ENCODE results near the gene TBXAS1. TPM values are rescaled to one million over a fixed set of nuclear protein-coding genes. Genes with fewer than 3 reads are reported as not detected.

Gene TBXAS1
- total RNA-seq, 1 experiment from 2014 or later, result 2.2 TPM

GRCh38 chr7:139808846-139809442 lies 20.1 kb upstream of the TBXAS1 start:
- H2AFZ ChIP-seq, result no peak overlapping the region
- no peaks in the 10 kb centered on the region for H3K79me2 ChIP-seq (ENCODE audit: low read depth)
- no peaks in the 10 kb centered on the region for H3K4me1 ChIP-seq (replicated peaks; ENCODE audit: insufficient read depth)
- POLR2A ChIA-PET (ENCODE audit: unreplicated experiment), result no interaction called here
- H3K27me3 ChIP-seq (ENCODE audit: insufficient read depth, low read depth), result no peaks in the 10 kb centered on the region
- BruUV-seq (replicated peaks), result no TSS peak
- CTCF ChIA-PET, result no interaction called here
- TF ChIP-seq CTCF (conservative IDR thresholded peaks at IDR 0.05), result no peak
- intact Hi-C loops (cut with micrococcal nuclease; ENCODE audit: unreplicated experiment), result no loop called here
- no peak overlapping the region for H3K4me3 ChIP-seq
- no peaks in the 10 kb centered on the region for H3K9me3 ChIP-seq (ENCODE audit: insufficient read depth, low read depth)
- H3K36me3 ChIP-seq (ENCODE audit: low read depth), result no peaks in the 10 kb centered on the region
- no peak overlapping the region for H3K4me2 ChIP-seq
- H3K9me2 ChIP-seq (ENCODE audit: insufficient read depth), result no peaks in the 10 kb centered on the region
- H3F3A ChIP-seq (ENCODE audit: insufficient read depth, low read depth), result no peaks in the 10 kb centered on the region
- H3K27ac ChIP-seq, result no peak overlapping the region
- H4K20me1 ChIP-seq (ENCODE audit: insufficient read depth), result no peaks in the 10 kb centered on the region
- no peak for DNase-seq

GRCh38 chr7:139811066-139811465 lies 18.0 kb upstream of the TBXAS1 start:
- H3K36me3 ChIP-seq (ENCODE audit: low read depth), result no peaks in the 10 kb centered on the region
- H3K27me3 ChIP-seq (ENCODE audit: insufficient read depth, low read depth), result peaks cover under 1% of the 10 kb centered on the region; the same call in 1 of the 2 replicates
- H3K4me3 ChIP-seq, result no peak overlapping the region
- no peaks in the 10 kb centered on the region for H3K79me2 ChIP-seq (ENCODE audit: low read depth)
- POLR2A ChIA-PET (ENCODE audit: unreplicated experiment), result no interaction called here
- H3K4me2 ChIP-seq, result no peak overlapping the region
- no peaks in the 10 kb centered on the region for H3K9me2 ChIP-seq (ENCODE audit: insufficient read depth)
- no peak overlapping the region for H2AFZ ChIP-seq
- no peak overlapping the region for H3K27ac ChIP-seq
- no peak for DNase-seq
- intact Hi-C loops (cut with micrococcal nuclease; ENCODE audit: unreplicated experiment), result no loop called here
- CTCF ChIA-PET, result interaction anchor here (0.6 kb wide), 1 partner anchor 405 kb away, joined by 3 read pairs; no protein-coding TSS in a partner anchor
- no peak for TF ChIP-seq EZH2 (IDR thresholded peaks at IDR 0.05; ENCODE audit: low read depth)
- no peak for TF ChIP-seq CTCF (conservative IDR thresholded peaks at IDR 0.05)
- H3K4me1 ChIP-seq (replicated peaks; ENCODE audit: insufficient read depth), result no peaks in the 10 kb centered on the region
- H4K20me1 ChIP-seq (ENCODE audit: insufficient read depth), result no peaks in the 10 kb centered on the region
- BruUV-seq (replicated peaks), result no TSS peak
- peaks cover 6% of the 10 kb centered on the region; the same call in 1 of the 2 replicates for H3K9me3 ChIP-seq (ENCODE audit: insufficient read depth, low read depth)
- H3F3A ChIP-seq (ENCODE audit: insufficient read depth, low read depth), result no peaks in the 10 kb centered on the region

- no peaks in the 10 kb centered on the region for H4K20me1 ChIP-seq (ENCODE audit: insufficient read depth)
- H3K4me2 ChIP-seq, result no peak overlapping the region
- TF ChIP-seq EZH2 (IDR thresholded peaks at IDR 0.05; ENCODE audit: low read depth) (no peak), CTCF (conservative IDR thresholded peaks at IDR 0.05) (no peak)
- H3K36me3 ChIP-seq (ENCODE audit: low read depth), result no peaks in the 10 kb centered on the region
- H3K4me3 ChIP-seq, result no peak overlapping the region
- no peaks in the 10 kb centered on the region for H3F3A ChIP-seq (ENCODE audit: insufficient read depth, low read depth)
- BruUV-seq (replicated peaks), result no TSS peak
- H2AFZ ChIP-seq, result no peak overlapping the region
- ChIA-PET POLR2A (ENCODE audit: unreplicated experiment) (no interaction called here), CTCF (no interaction called here)
- peaks cover 8% of the 10 kb centered on the region; the same call in 1 of the 2 replicates for H3K9me3 ChIP-seq (ENCODE audit: insufficient read depth, low read depth)
- H3K27ac ChIP-seq, result no peak overlapping the region
- no peak for DNase-seq
- H3K79me2 ChIP-seq (ENCODE audit: low read depth), result no peaks in the 10 kb centered on the region
- no peaks in the 10 kb centered on the region for H3K9me2 ChIP-seq (ENCODE audit: insufficient read depth)
- H3K4me1 ChIP-seq (replicated peaks; ENCODE audit: insufficient read depth), result no peaks in the 10 kb centered on the region
- intact Hi-C loops (cut with micrococcal nuclease; ENCODE audit: unreplicated experiment), result no loop called here
- H3K27me3 ChIP-seq (ENCODE audit: insufficient read depth, low read depth), result peaks cover 19% of the 10 kb centered on the region; the same call in 1 of the 2 replicates
Observed at GRCh38 chr7:139813151-139813550, 15.9 kb upstream of the TBXAS1 start.
